Liver (tissue), 9 donors: ENCODE measurements around the gene SPECC1. TPM values are rescaled to one million over a fixed set of nuclear protein-coding genes. Genes with fewer than 3 reads are reported as not detected.

ENCODE experiments used
- DNase-seq: peaks from one replicate; pipeline ENCODE4 v3.0.0-alpha.2; 2017; ENCODE audit warnings: low spot score
- H3K27ac ChIP-seq, 2 donors: one replicate each; pipeline ENCODE4 v1.7.0; 2013; ENCODE audit warnings: inconsistent platforms in 2 of 2, low read length in 2 of 2, control low read depth in 1 of 2, low read depth in 1 of 2, mild to moderate bottlenecking in 1 of 2
- H3K27me3 ChIP-seq, 4 donors: one replicate each; pipeline versions ENCODE4 v1.6.1 to v1.7.0; 2013; ENCODE audit warnings: low read length in 3 of 4, inconsistent platforms in 1 of 4, mild to moderate bottlenecking in 1 of 4, moderate library complexity in 1 of 4; ENCODE audit not compliant: control insufficient read depth in 4 of 4, insufficient read depth in 4 of 4
- H3K36me3 ChIP-seq, 4 donors: one replicate each; pipeline versions ENCODE4 v1.6.1 to v1.7.0; 2013; ENCODE audit warnings: low read length in 3 of 4, mild to moderate bottlenecking in 3 of 4, low read depth in 1 of 4, moderate library complexity in 1 of 4; ENCODE audit not compliant: control insufficient read depth in 4 of 4, insufficient read depth in 3 of 4
- H3K4me1 ChIP-seq, 4 donors: one replicate each; pipeline versions ENCODE4 v1.6.1 to v1.7.0; 2013; ENCODE audit warnings: low read length in 3 of 4, mild to moderate bottlenecking in 3 of 4, moderate library complexity in 1 of 4; ENCODE audit not compliant: control insufficient read depth in 4 of 4, insufficient read depth in 4 of 4
- H3K4me3 ChIP-seq, 3 donors: one replicate each; pipeline versions ENCODE4 v1.6.1 to v1.7.0; 2013; ENCODE audit warnings: low read length in 3 of 3, control low read depth in 1 of 3, low read depth in 1 of 3, mild to moderate bottlenecking in 1 of 3
- H3K9ac ChIP-seq, 2 donors: one replicate each; pipeline ENCODE4 v1.7.0; 2013; ENCODE audit warnings: low read length in 2 of 2, mild to moderate bottlenecking in 2 of 2, moderate library complexity in 2 of 2, control low read depth in 1 of 2, low read depth in 1 of 2
- H3K9me3 ChIP-seq, 4 donors: one replicate each; pipeline versions ENCODE4 v1.6.1 to v1.7.0; 2013; ENCODE audit warnings: low read length in 3 of 4; ENCODE audit not compliant: control insufficient read depth in 4 of 4
- ATF3 ChIP-seq: IDR thresholded peaks from 2 replicates; pipeline ENCODE4 v1.6.1; 2016; ENCODE audit warnings: antibody characterized with exemption
- EGR1 ChIP-seq, 2 donors: IDR thresholded peaks; 2 replicates each; pipeline ENCODE4 v1.6.1; 2016 to 2018; ENCODE audit warnings: antibody characterized with exemption in 2 of 2, low read depth in 2 of 2
- FOXA1 ChIP-seq: IDR thresholded peaks from 2 replicates; pipeline ENCODE4 v1.6.1; 2016; ENCODE audit warnings: antibody characterized with exemption
- FOXA2 ChIP-seq: IDR thresholded peaks from 2 replicates; pipeline ENCODE4 v1.6.1; 2016; ENCODE audit warnings: antibody characterized with exemption
- GABPA ChIP-seq, 2 donors: IDR thresholded peaks in 1 of 2; conservative IDR thresholded peaks in 1 of 2; 2 replicates each; pipeline ENCODE4 v1.6.1; 2016; ENCODE audit warnings: antibody characterized with exemption in 2 of 2, mild to moderate bottlenecking in 1 of 2, moderate library complexity in 1 of 2
- HNF4A ChIP-seq, 2 donors: conservative IDR thresholded peaks; 2 replicates each; pipeline ENCODE4 v1.6.1; 2016; ENCODE audit warnings: antibody characterized with exemption in 2 of 2, mild to moderate bottlenecking in 2 of 2
- HNF4G ChIP-seq: IDR thresholded peaks from 2 replicates; pipeline ENCODE4 v1.6.1; 2016; ENCODE audit warnings: antibody characterized with exemption
- JUND ChIP-seq, 2 donors: IDR thresholded peaks; 2 replicates each; pipeline ENCODE4 v1.6.1; 2016; ENCODE audit warnings: antibody characterized with exemption in 2 of 2
- MAX ChIP-seq: IDR thresholded peaks from 2 replicates; pipeline ENCODE4 v1.6.1; 2016; ENCODE audit warnings: antibody characterized with exemption
- NR2F2 ChIP-seq: IDR thresholded peaks from 2 replicates; pipeline ENCODE4 v1.6.1; 2016; ENCODE audit warnings: antibody characterized with exemption
- RAD21 ChIP-seq, 2 donors: IDR thresholded peaks; 2 replicates each; pipeline ENCODE4 v1.6.1; 2016; ENCODE audit warnings: antibody characterized with exemption in 2 of 2, mild to moderate bottlenecking in 2 of 2
- REST ChIP-seq: IDR thresholded peaks from 2 replicates; pipeline ENCODE4 v1.6.1; 2016; ENCODE audit warnings: antibody characterized with exemption, mild to moderate bottlenecking
- RXRA ChIP-seq, 2 donors: IDR thresholded peaks; 2 replicates each; pipeline ENCODE4 v1.6.1; 2017 to 2018; ENCODE audit warnings: antibody characterized with exemption in 2 of 2, mild to moderate bottlenecking in 1 of 2
- SP1 ChIP-seq: IDR thresholded peaks from 2 replicates; pipeline ENCODE4 v1.6.1; 2018; ENCODE audit warnings: antibody characterized with exemption, mild to moderate bottlenecking
- TAF1 ChIP-seq: conservative IDR thresholded peaks from 2 replicates; pipeline ENCODE4 v1.6.1; 2016; ENCODE audit warnings: antibody characterized with exemption, mild to moderate bottlenecking
- YY1 ChIP-seq: IDR thresholded peaks from 2 replicates; pipeline ENCODE4 v1.6.1; 2016; ENCODE audit warnings: antibody characterized with exemption, mild to moderate bottlenecking
- ZBTB33 ChIP-seq: IDR thresholded peaks from 2 replicates; pipeline ENCODE4 v1.6.1; 2016; ENCODE audit warnings: antibody characterized with exemption
- WGBS: extraction: QIAGEN DNeasy Blood & Tissue Kit; methylation state at CpG from one replicate; pipeline ENCODE4 v1.1.7; 2013; 5-methylcytosine and 5-hydroxymethylcytosine counted together
- polyA plus RNA-seq, 2 donors: library from polyadenylated mRNA; stranded (reverse) in 1 of 2; unstranded in 1 of 2; fragments of 200-250 nt in 1 of 2; fragments of >200 nt in 1 of 2; fragmentation: Nextera tagmentation in 1 of 2; extraction: Ambion mirVana in 1 of 2; gene quantifications; one replicate each; pipeline versions ENCODE4 v1.2.1 to v1.2.3, GENCODE V29; 2013 to 2015
- total RNA-seq, 2 donors: library from RNA; depleted of rRNA; stranded (reverse); fragments of >200 nt; gene quantifications; one replicate each; pipeline ENCODE4 v1.2.3, GENCODE V29; 2014
- donor health status: healthy.
- donor health status: healthy.
- donor health status: healthy.
- donor health status: healthy.
- donor health status: healthy.

The SPECC1 gene
- total and polyA plus RNA-seq, 4 donors: 0.36 to 70.3 (median 1.8) TPM

- no peak for TF ChIP-seq ZBTB33
These were observed 140.1 kb downstream of the SPECC1 start (continued) for GRCh38 chr17:20149251-20149650.

GRCh38 chr17:20151174-20151573 is 142.0 kb downstream of the SPECC1 start:
- 82% methylated on average over 5 of the region's 5 CpGs for WGBS
- Histone ChIP-seq H3K36me3 (no peaks in the 10 kb centered on the region), H3K27me3 (peaks cover 0 to 2% (median under 1%) of the 10 kb centered on the region in 4 donors), H3K4me1 (peaks cover under 1 to 8% (median 2%) of the 10 kb centered on the region in 4 donors), H3K9ac (no peak overlapping the region), H3K4me3 (no peak overlapping the region), H3K9me3 (peaks cover 0 to 4% (median 0%) of the 10 kb centered on the region in 4 donors), H3K27ac (no peak overlapping the region)
- no peak for DNase-seq
- TF ChIP-seq GABPA (IDR thresholded peaks at IDR 0.05 in 1 of 2, conservative IDR thresholded peaks at IDR 0.05 in 1 of 2): no peak
- TF ChIP-seq HNF4G: no peak
- TF ChIP-seq JUND (IDR thresholded peaks at IDR 0.05): no peak
- TF ChIP-seq YY1: no peak
- TF ChIP-seq RAD21 (IDR thresholded peaks at IDR 0.05): no peak
- no peak for TF ChIP-seq FOXA1
- no peak for TF ChIP-seq FOXA2
- TF ChIP-seq EGR1 (IDR thresholded peaks at IDR 0.05; ENCODE audit: low read depth in 2 of 2): no peak
- no peak for TF ChIP-seq ATF3
- TF ChIP-seq MAX: no peak
- no peak for TF ChIP-seq HNF4A (conservative IDR thresholded peaks at IDR 0.05)
- TF ChIP-seq ZBTB33: no peak
- TF ChIP-seq TAF1: no peak
- TF ChIP-seq SP1: no peak

GRCh38 chr17:20153231-20153630 is 144.1 kb downstream of the SPECC1 start:
- no peak for DNase-seq
- peaks cover 8 to 19% (median 11%) of the 10 kb centered on the region in 4 donors for H3K4me1 ChIP-seq
- H3K27ac ChIP-seq: no peak overlapping the region
- no peak overlapping the region for H3K4me3 ChIP-seq
- WGBS: 94% methylated on average over 2 of the region's 2 CpGs
- no peaks in the 10 kb centered on the region for H3K36me3 ChIP-seq
- peaks cover 0 to 6% (median 2%) of the 10 kb centered on the region in 4 donors for H3K27me3 ChIP-seq
- TF ChIP-seq RAD21 (IDR thresholded peaks at IDR 0.05) (no peak), FOXA1 (no peak), TAF1 (no peak), ZBTB33 (no peak), RXRA (IDR thresholded peaks at IDR 0.05) (no peak), EGR1 (IDR thresholded peaks at IDR 0.05; ENCODE audit: low read depth in 2 of 2) (no peak), NR2F2 (no peak), MAX (no peak), HNF4G (no peak), REST (no peak), JUND (IDR thresholded peaks at IDR 0.05) (no peak), HNF4A (conservative IDR thresholded peaks at IDR 0.05) (no peak), SP1 (no peak), YY1 (no peak), GABPA (IDR thresholded peaks at IDR 0.05 in 1 of 2, conservative IDR thresholded peaks at IDR 0.05 in 1 of 2) (no peak), FOXA2 (no peak)
- no peak overlapping the region for H3K9ac ChIP-seq
- peaks cover 0 to 4% (median 0%) of the 10 kb centered on the region in 4 donors for H3K9me3 ChIP-seq
